OCI-LY7 (cell line): ENCODE data around the gene GABARAP. TPM values are rescaled to one million over a fixed set of nuclear protein-coding genes. Genes with fewer than 3 reads are reported as not detected.
A peak's percentile ranks its signal among the peaks of the same experiment; 100 is the strongest.

Experiments used
- BruUV-seq: library from RNA; stranded (reverse); fragments of 400-500 nt; replicated peaks from 2 replicates; lab custom pipeline; 2021; lab: Mats Ljungman, UMichigan
- CTCF ChIA-PET: fragments of 300-600 bp; sonication (Branson Sonifier 250); formaldehyde crosslinking; loops from one replicate; lab custom pipeline; 2022; ENCODE audit warnings: antibody characterized with exemption; ENCODE audit not compliant: unreplicated experiment; lab: Charles Lee
- POLR2A ChIA-PET: fragments of 300-600 bp; sonication (Branson Sonifier 250); formaldehyde crosslinking; loops from one replicate; lab custom pipeline; 2022; ENCODE audit warnings: antibody characterized with exemption; lab: Charles Lee
- DNase-seq: peaks from one replicate; pipeline ENCODE4 v3.0.0-alpha.2; 2015; ENCODE audit warnings: low spot score
- H2AFZ ChIP-seq: fragments of 200-600 bp; sonication (generic), shearing (Covaris generic); 2 replicates; pipeline ENCODE4 v1.6.1; 2014; ENCODE audit warnings: mild to moderate bottlenecking, antibody characterized with exemption, low read length, moderate library complexity
- H3K27ac ChIP-seq: fragments of 200-600 bp; sonication (generic); 2 replicates; pipeline ENCODE4 v1.5.1; 2014; ENCODE audit warnings: mixed run types, low read depth, mild to moderate bottlenecking, moderate library complexity, low read length, inconsistent platforms; ENCODE audit not compliant: poor library complexity, severe bottlenecking
- H3K36me3 ChIP-seq: fragments of 200-600 bp; sonication (generic); 2 replicates; pipeline ENCODE4 v1.6.1; 2014; ENCODE audit warnings: mild to moderate bottlenecking, antibody characterized with exemption, low read length, moderate library complexity, mixed read lengths; ENCODE audit not compliant: insufficient read depth
- H3K4me1 ChIP-seq: fragments of 200-600 bp; sonication (generic); 2 replicates; pipeline ENCODE4 v1.5.1; 2014; ENCODE audit warnings: mild to moderate bottlenecking, low read length; ENCODE audit not compliant: insufficient read depth, poor library complexity, severe bottlenecking
- H3K4me2 ChIP-seq: fragments of 200-600 bp; sonication (generic); 2 replicates; pipeline ENCODE4 v1.6.1; 2014; ENCODE audit warnings: mild to moderate bottlenecking, low read length
- H3K4me3 ChIP-seq: fragments of 200-600 bp; sonication (generic); 2 replicates; pipeline ENCODE4 v1.5.1; 2014; ENCODE audit warnings: mild to moderate bottlenecking, low read depth, low read length; ENCODE audit not compliant: poor library complexity, severe bottlenecking
- H3K79me2 ChIP-seq: fragments of 200-600 bp; sonication (generic); 2 replicates; pipeline ENCODE4 v1.6.1; 2016; ENCODE audit warnings: low read depth, mild to moderate bottlenecking, low read length, moderate library complexity, mixed read lengths; ENCODE audit not compliant: insufficient read depth
- H3K9me2 ChIP-seq: fragments of 200-600 bp; sonication (generic); 2 replicates; pipeline ENCODE4 v1.6.1; 2016; ENCODE audit warnings: mild to moderate bottlenecking, low read length, mixed read lengths; ENCODE audit not compliant: insufficient read depth
- H3K9me3 ChIP-seq: fragments of 200-600 bp; sonication (generic); 2 replicates; pipeline ENCODE4 v1.6.1; 2014; ENCODE audit warnings: mild to moderate bottlenecking, mixed run types, low read length, mixed read lengths
- H4K20me1 ChIP-seq: fragments of 200-600 bp; sonication (generic); 2 replicates; pipeline ENCODE4 v1.6.1; 2014; ENCODE audit warnings: mild to moderate bottlenecking, antibody characterized with exemption, low read length, moderate library complexity, mixed read lengths; ENCODE audit not compliant: insufficient read depth
- EZH2phosphoT487 ChIP-seq: fragments of 200-600 bp; sonication (generic); IDR thresholded peaks from 2 replicates; pipeline ENCODE4 v1.6.1; 2018; ENCODE audit warnings: low read depth, borderline replicate concordance, mild to moderate bottlenecking, mixed run types, antibody characterized with exemption, low read length, moderate library complexity, mixed read lengths
- intact Hi-C: fragments of 100-400 bp; cut with micrococcal nuclease; formaldehyde crosslinking; loops from one replicate; pipeline ENCODE4 v1.10.0; 2022; ENCODE audit not compliant: unreplicated experiment
- total RNA-seq, 2 experiments: library from RNA; depleted of rRNA in 1 of 2; stranded (reverse); fragments of >200 nt in 1 of 2; shearing (Covaris generic) in 1 of 2; gene quantifications; 2 replicates each; pipeline ENCODE4 v1.2.3, GENCODE V29; 2014 to 2022
- TF ChIP-seq, protein P1 (sequence below): fragments of 200-600 bp; sonication (generic); conservative IDR thresholded peaks from 2 replicates; pipeline ENCODE4 v1.5.1; 2014; ENCODE audit warnings: mild to moderate bottlenecking, antibody characterized with exemption, low read length, moderate library complexity, mixed read lengths

GABARAP gene
- total RNA-seq, 2 experiments from 2014 or later = 128 to 199 TPM

DNA sequence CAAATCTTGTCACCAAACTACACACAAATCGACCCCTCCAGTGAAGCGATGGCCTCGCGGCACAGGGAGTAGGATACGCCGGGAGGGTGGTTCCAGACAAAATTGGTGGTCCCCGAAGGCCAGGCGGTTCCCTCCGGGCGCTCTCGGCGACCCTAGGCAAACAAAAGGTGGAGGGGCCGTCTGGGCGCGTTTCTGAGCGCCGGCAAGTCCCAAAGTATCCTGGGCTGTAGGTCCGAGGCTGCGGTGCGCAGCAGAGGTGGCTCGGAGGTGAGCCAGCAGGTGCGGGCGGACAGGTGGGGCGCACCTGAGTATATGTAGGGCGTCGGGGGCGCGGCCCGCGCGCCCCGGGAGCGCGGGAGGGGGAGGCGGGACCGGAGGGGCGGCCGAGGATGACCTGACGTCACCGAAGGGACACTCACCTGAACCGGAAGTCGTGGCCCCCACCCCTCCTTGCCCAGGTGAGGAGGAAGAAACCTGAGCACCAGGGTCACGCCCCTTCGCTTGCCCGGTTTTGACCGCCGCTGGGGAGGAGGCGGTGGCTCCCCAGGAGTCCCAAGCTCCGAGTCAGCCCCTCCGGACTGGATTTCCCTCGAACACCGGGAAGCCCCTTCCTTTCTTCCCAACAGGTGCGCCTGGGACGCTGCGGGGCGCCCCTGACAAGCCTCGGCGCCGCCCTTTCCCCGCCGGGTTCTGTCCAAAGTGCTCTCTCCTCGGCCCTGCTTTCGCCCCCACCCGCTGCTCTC lies 20.1 kb upstream of the GABARAP start, which contains the start of gene CLDN7:
TSS of gene CLDN7 (minus strand) at position 287 of the 743 bp plus-strand sequence. CDS start 435 bp downstream, outside the sequence.
- Histone ChIP-seq H3K4me2 (peak within 1 kb of the TSS; percentile 65), H2AFZ (peak within 1 kb of the TSS; percentile 62), H4K20me1 (no peaks in the 10 kb centered on the region), H3K9me3 (no peaks in the 10 kb centered on the region), H3K79me2 (no peaks in the 10 kb centered on the region), H3K4me3 (peak within 1 kb of the TSS; percentile 44), H3K4me1 (peaks cover 17% of the 10 kb centered on the region), H3K27ac (no peak within 1 kb of the TSS), H3K36me3 (peaks cover 18% of the 10 kb centered on the region), H3K9me2 (no peaks in the 10 kb centered on the region)
- POLR2A ChIA-PET = interaction anchor here (0.6 kb wide), 1 partner anchor 273 kb away, joined by 3 read pairs; no protein-coding TSS in a partner anchor
- no peak for DNase-seq
- no TSS peak for BruUV-seq
- CTCF ChIA-PET = no interaction called here
- no peak for TF ChIP-seq EZH2phosphoT487
- TF ChIP-seq, protein P1, sequence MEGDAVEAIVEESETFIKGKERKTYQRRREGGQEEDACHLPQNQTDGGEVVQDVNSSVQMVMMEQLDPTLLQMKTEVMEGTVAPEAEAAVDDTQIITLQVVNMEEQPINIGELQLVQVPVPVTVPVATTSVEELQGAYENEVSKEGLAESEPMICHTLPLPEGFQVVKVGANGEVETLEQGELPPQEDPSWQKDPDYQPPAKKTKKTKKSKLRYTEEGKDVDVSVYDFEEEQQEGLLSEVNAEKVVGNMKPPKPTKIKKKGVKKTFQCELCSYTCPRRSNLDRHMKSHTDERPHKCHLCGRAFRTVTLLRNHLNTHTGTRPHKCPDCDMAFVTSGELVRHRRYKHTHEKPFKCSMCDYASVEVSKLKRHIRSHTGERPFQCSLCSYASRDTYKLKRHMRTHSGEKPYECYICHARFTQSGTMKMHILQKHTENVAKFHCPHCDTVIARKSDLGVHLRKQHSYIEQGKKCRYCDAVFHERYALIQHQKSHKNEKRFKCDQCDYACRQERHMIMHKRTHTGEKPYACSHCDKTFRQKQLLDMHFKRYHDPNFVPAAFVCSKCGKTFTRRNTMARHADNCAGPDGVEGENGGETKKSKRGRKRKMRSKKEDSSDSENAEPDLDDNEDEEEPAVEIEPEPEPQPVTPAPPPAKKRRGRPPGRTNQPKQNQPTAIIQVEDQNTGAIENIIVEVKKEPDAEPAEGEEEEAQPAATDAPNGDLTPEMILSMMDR = no peak
- intact Hi-C loops = no loop called here

DNA sequence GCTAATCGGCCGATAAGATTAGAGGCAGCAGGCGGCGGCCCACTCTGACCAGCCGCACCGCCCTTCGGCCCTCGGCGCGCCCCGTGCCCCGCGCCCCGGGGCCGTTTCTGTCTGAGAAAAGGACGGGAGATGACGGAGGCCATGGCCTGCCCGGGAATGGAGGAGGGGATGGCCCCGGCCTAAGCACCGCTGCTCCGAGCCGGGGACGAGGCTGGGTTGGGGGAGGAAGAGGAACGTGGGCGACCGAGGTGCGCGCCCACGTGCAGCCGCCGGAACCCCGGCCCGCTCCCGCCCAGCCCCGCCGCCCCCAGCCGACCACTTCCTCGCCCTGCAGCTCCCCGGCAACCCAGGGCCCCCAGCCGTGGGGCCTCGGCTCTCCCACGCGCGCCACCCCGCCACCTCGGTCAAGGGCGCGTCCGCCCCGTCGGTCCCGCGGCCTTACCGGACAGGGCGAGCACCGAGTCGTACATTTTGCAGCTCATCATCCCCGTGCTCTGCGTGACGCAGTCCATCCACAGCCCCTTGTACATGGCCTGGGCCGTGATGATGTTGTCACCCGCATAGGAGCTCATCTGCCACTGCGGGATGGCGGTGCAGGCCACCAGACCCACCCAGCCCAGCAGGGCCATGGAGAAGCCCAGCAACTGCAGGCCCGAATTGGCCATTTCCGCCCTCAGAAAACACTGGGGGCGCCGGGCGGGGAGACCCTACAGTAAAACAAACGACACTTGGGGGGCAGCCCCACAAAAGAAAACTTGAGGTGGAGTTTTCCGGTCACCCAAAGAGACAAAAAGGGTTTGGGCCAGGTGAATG lies 19.3 kb upstream of the GABARAP start:
- Histone ChIP-seq H4K20me1 (no peaks in the 10 kb centered on the region), H2AFZ (no peak overlapping the region), H3K36me3 (peaks cover 24% of the 10 kb centered on the region), H3K27ac (no peak overlapping the region), H3K9me2 (no peaks in the 10 kb centered on the region), H3K4me2 (no peak overlapping the region; the same call in 1 of the 2 replicates), H3K4me1 (peaks cover 17% of the 10 kb centered on the region), H3K9me3 (no peaks in the 10 kb centered on the region), H3K4me3 (no peak overlapping the region), H3K79me2 (no peaks in the 10 kb centered on the region)
- ChIA-PET POLR2A (interaction anchor here (0.6 kb wide), 1 partner anchor 274 kb away, joined by 3 read pairs; no protein-coding TSS in a partner anchor), CTCF (no interaction called here)
- no peak for DNase-seq
- BruUV-seq = no TSS peak
- intact Hi-C loops = no loop called here
- TF ChIP-seq, protein P1 = no peak
- TF ChIP-seq EZH2phosphoT487 = no peak
